ENCODE results near the gene MACO1.

- TF ChIP-seq TCF12 (IDR thresholded peaks at IDR 0.05), result no peak
- no peak for TF ChIP-seq TCF12 (CRISPR knock-in tag; IDR thresholded peaks at IDR 0.05)
- TF ChIP-seq SOX6 (IDR thresholded peaks at IDR 0.05), result no peak
- TF ChIP-seq SOX6 (CRISPR knock-in tag; IDR thresholded peaks at IDR 0.05), result no peak
- no peak for TF ChIP-seq NFRKB (IDR thresholded peaks at IDR 0.05)
- TF ChIP-seq CTCF (CRISPR knock-in tag; IDR thresholded peaks at IDR 0.05), result no peak
- no peak for TF ChIP-seq MTF1 (CRISPR knock-in tag; IDR thresholded peaks at IDR 0.05)
- TF ChIP-seq YY1 (IDR thresholded peaks at IDR 0.05; ENCODE audit: insufficient read depth, insufficient replicate concordance, low read depth, low read length), result no peak
- no peak for TF ChIP-seq ZNF274 (CRISPR knock-in tag; IDR thresholded peaks at IDR 0.05)
- TF ChIP-seq PRDM4 (CRISPR knock-in tag; IDR thresholded peaks at IDR 0.05; ENCODE audit: borderline replicate concordance), result no peak
- no peak for TF ChIP-seq SP2 (CRISPR knock-in tag; IDR thresholded peaks at IDR 0.05)
- TF ChIP-seq HDAC2 (CRISPR knock-in tag; IDR thresholded peaks at IDR 0.05), result no peak
- no peak for TF ChIP-seq SRF (IDR thresholded peaks at IDR 0.05; ENCODE audit: low read depth, low read length)
- TF ChIP-seq MXD4 (CRISPR knock-in tag; IDR thresholded peaks at IDR 0.05), result no peak
- TF ChIP-seq ZSCAN20 (CRISPR knock-in tag; IDR thresholded peaks at IDR 0.05; ENCODE audit: borderline replicate concordance), result no peak
- TF ChIP-seq HMGA1 (CRISPR knock-in tag; conservative IDR thresholded peaks at IDR 0.05), result no peak
Observed at GRCh38 chr1:25513666-25514065, 83.0 kb downstream of the MACO1 start.

Measured in HepG2 (cell line).